K562 (cell line): ENCODE data around the gene EEF1A2. TPM values are rescaled to one million over a fixed set of nuclear protein-coding genes. Genes with fewer than 3 reads are reported as not detected.
A peak's percentile ranks its signal among the peaks of the same experiment; 100 is the strongest.

Experiments
- ATAC-seq: fragments of 200-7000 bp; cut with Tn5 transposase; 3 replicates; pipeline ENCODE4 v1.9.1; 2020; ENCODE audit warnings: moderate library complexity
- BruUV-seq: library from RNA; stranded (reverse); fragments of 400-500 nt; replicated peaks from 2 replicates; lab custom pipeline; 2021; lab: Mats Ljungman, UMichigan
- CTCF ChIA-PET: fragments of 300-600 bp; formaldehyde crosslinking; extraction: SDS; loops from one replicate; lab custom pipeline; 2021; ENCODE audit warnings: low intra/inter-chr PET ratio; lab: Yijun Ruan, JAX
- POLR2A ChIA-PET: fragments of 300-600, 350-650 bp; sonication (Branson Sonifier 250); formaldehyde crosslinking; extraction: SDS; loops from one replicate; lab custom pipeline; 2021; ENCODE audit warnings: antibody characterized with exemption, inconsistent platforms; lab: Yijun Ruan, JAX
- DNase-seq, 4 experiments: peaks; one replicate each; pipeline versions ENCODE4 v3.0.0 to v3.0.0-alpha.2; 2011 to 2018; ENCODE audit warnings: low spot score in 3 of 4, mixed read lengths in 3 of 4; ENCODE audit errors: extremely low read depth in 1 of 4
- FAIRE-seq: peaks from 2 replicates; lab custom pipeline; 2011; peaks lifted over from hg19 to GRCh38; lab: Jason Lieb, UNC
- H2AFZ ChIP-seq: 2 replicates; pipeline ENCODE4 v1.6.0; 2011; ENCODE audit warnings: low read depth, low read length, control low read depth, inconsistent platforms
- H3K27ac ChIP-seq: fragments of 200-600 bp; 3 replicates; pipeline ENCODE4 v1.8.0; 2011; ENCODE audit warnings: low read depth, mild to moderate bottlenecking, control low read depth, inconsistent platforms, low read length, moderate library complexity, mixed read lengths; ENCODE audit errors: extremely low read depth
- H3K27me3 ChIP-seq, 2 experiments: fragments of 300-600 bp in 1 of 2; 2 replicates in 1 of 2; 3 replicates in 1 of 2; pipeline versions ENCODE4 v1.6.0 to v1.8.0; 2011; ENCODE audit warnings: inconsistent platforms in 2 of 2, low read length in 2 of 2, mild to moderate bottlenecking in 1 of 2, mixed read lengths in 1 of 2, moderate library complexity in 1 of 2; ENCODE audit not compliant: control insufficient read depth in 2 of 2, insufficient read depth in 2 of 2
- H3K36me3 ChIP-seq: fragments of 300-600 bp; 3 replicates; pipeline ENCODE4 v1.8.0; 2011; ENCODE audit warnings: mild to moderate bottlenecking, low read length, inconsistent platforms; ENCODE audit not compliant: control insufficient read depth, insufficient read depth
- H3K4me1 ChIP-seq, 2 experiments: fragments of 200-600 bp in 1 of 2; replicated peaks in 1 of 2; 2 replicates in 1 of 2; 3 replicates in 1 of 2; pipeline versions ENCODE4 v1.5.1 to v1.8.0; 2011; ENCODE audit warnings: inconsistent platforms in 2 of 2, low read length in 2 of 2, mild to moderate bottlenecking in 1 of 2, mixed read lengths in 1 of 2, moderate library complexity in 1 of 2; ENCODE audit not compliant: control insufficient read depth in 2 of 2, insufficient read depth in 2 of 2
- H3K4me2 ChIP-seq: 2 replicates; pipeline ENCODE4 v1.6.1; 2011; ENCODE audit warnings: low read length, control low read depth, inconsistent platforms, mixed read lengths; ENCODE audit not compliant: insufficient read depth
- H3K4me3 ChIP-seq: fragments of 200-600 bp; sonication (generic), shearing (Covaris generic); 2 replicates; pipeline ENCODE4 v1.5.1; 2016; ENCODE audit warnings: control low read depth, inconsistent platforms
- H3K79me2 ChIP-seq: fragments of 200-600 bp; 3 replicates; pipeline ENCODE4 v1.8.0; 2011; ENCODE audit warnings: low read length, inconsistent platforms; ENCODE audit not compliant: control insufficient read depth, insufficient read depth
- H3K9ac ChIP-seq, 2 experiments: 2 replicates each; pipeline versions ENCODE4 v1.6.0 to v1.6.1; 2011; ENCODE audit warnings: low read depth in 2 of 2, low read length in 2 of 2, control low read depth in 1 of 2, inconsistent platforms in 1 of 2, mild to moderate bottlenecking in 1 of 2, mixed read lengths in 1 of 2; ENCODE audit not compliant: insufficient read depth in 1 of 2
- H3K9me1 ChIP-seq: one replicate; pipeline ENCODE4 v1.6.0; 2011; ENCODE audit warnings: inconsistent platforms, mild to moderate bottlenecking, low read length, moderate library complexity; ENCODE audit not compliant: control insufficient read depth, insufficient read depth
- H3K9me3 ChIP-seq: replicated peaks from 2 replicates; pipeline ENCODE4 v1.5.1; 2011; ENCODE audit warnings: low read depth, low read length, inconsistent platforms; ENCODE audit not compliant: control insufficient read depth, insufficient read depth
- H4K20me1 ChIP-seq: replicated peaks from 2 replicates; pipeline ENCODE4 v1.6.1; 2011; ENCODE audit warnings: low read length, inconsistent platforms, mixed read lengths; ENCODE audit not compliant: control insufficient read depth, insufficient read depth
- CTCF ChIP-seq, 3 experiments: IDR thresholded peaks in 2 of 3; conservative IDR thresholded peaks in 1 of 3; 2 replicates each; pipeline ENCODE4 v1.5.1; 2011 to 2012; ENCODE audit warnings: low read length in 3 of 3, mild to moderate bottlenecking in 3 of 3, control low read depth in 2 of 3, improper control_type of control experiment in 1 of 3, inconsistent platforms in 1 of 3, low read depth in 1 of 3, mixed read lengths in 1 of 3, moderate library complexity in 1 of 3; ENCODE audit not compliant: insufficient read depth in 2 of 3
- RAD21 ChIP-seq, 2 experiments: fragments of 250-450 bp in 1 of 2; fragments of 450-650 bp in 1 of 2; sonication (Bioruptor Pico) in 1 of 2; formaldehyde crosslinking in 1 of 2; IDR thresholded peaks in 1 of 2; conservative IDR thresholded peaks in 1 of 2; 2 replicates each; pipeline versions ENCODE4 v1.4.0 to v1.8.0; 2020 to 2022; ENCODE audit warnings: mild to moderate bottlenecking in 2 of 2, moderate library complexity in 1 of 2
- TFAP4 ChIP-seq: sonication (generic); formaldehyde crosslinking; IDR thresholded peaks from 2 replicates; pipeline ENCODE4 v1.8.0; 2022; ENCODE audit warnings: missing genetic modification reagents, mild to moderate bottlenecking, moderate library complexity, borderline replicate concordance
- ZNF778 ChIP-seq: fragments of 450-650 bp; formaldehyde crosslinking; IDR thresholded peaks from 2 replicates; pipeline ENCODE4 v1.4.0; 2020; ENCODE audit warnings: mild to moderate bottlenecking, moderate library complexity
- WGBS: fragments of 100-300 bp; shearing (Covaris generic); methylation state at CpG from one replicate; pipeline ENCODE4 v1.1.6; 2016; ENCODE audit warnings: low coverage, mixed read lengths; ENCODE audit not compliant: insufficient coverage; ENCODE audit errors: missing lambda C conversion rate; 5-methylcytosine and 5-hydroxymethylcytosine counted together
- in situ Hi-C: fragments of 300-500 bp; cut with MboI; formaldehyde crosslinking; loops from 4 replicates; pipeline ENCODE4 v1.15.0; 2018; ENCODE audit warnings: inconsistent platforms, mixed read lengths
- intact Hi-C: fragments of 100-400 bp; cut with micrococcal nuclease; formaldehyde crosslinking; loops from 2 replicates; pipeline ENCODE4 v1.14.2; 2022
- polyA plus RNA-seq, 8 experiments: library from polyadenylated mRNA; depleted of rRNA in 4 of 8; stranded (reverse) in 5 of 8; unstranded in 3 of 8; fragments of >200 nt; fragmentation: Nextera tagmentation in 2 of 8; fragmentation: Illumina TruSeq in 1 of 8; extraction: Ambion mirVana in 2 of 8; extraction: Trizol in 1 of 8; gene quantifications; 2 replicates each; pipeline versions ENCODE4 v1.2.1 to v1.2.3, GENCODE V29; 2011 to 2014; ENCODE audit warnings: inconsistent platforms in 1 of 8, missing spikeins in 1 of 8
- total RNA-seq, 7 experiments: library from RNA; depleted of rRNA in 6 of 7; stranded (reverse); fragments of >200 nt in 6 of 7; fragmentation: Illumina TruSeq in 2 of 7; extraction: Trizol in 2 of 7; gene quantifications; 2 replicates each; pipeline versions ENCODE4 v1.2.1 to v1.2.3, GENCODE V29; 2011 to 2021; ENCODE audit warnings: low replicate concordance in 1 of 7

The EEF1A2 gene
- total and polyA plus RNA-seq, 9 of the 15 experiments (the other 6 are each of a cell fraction or from before 2014, with no cell fraction given): 0.04 to 29.6 (median 11.5) TPM

GRCh38 chr20:63483834-63484233 lies 15.0 kb downstream of the EEF1A2 start:
- no peaks in the 10 kb centered on the region for H3K9me1 ChIP-seq
- 13% methylated on average over 8 of the region's 12 CpGs for WGBS
- in situ Hi-C loops (no loop called here), intact Hi-C loops (no loop called here)
- H2AFZ ChIP-seq: no peak overlapping the region
- 0 out of 2 replicates have a peak, but pooled peaks cover 16% of the 10 kb centered on the region for H4K20me1 ChIP-seq
- no peak overlapping the region for H3K4me2 ChIP-seq
- no peak overlapping the region for H3K9ac ChIP-seq
- H3K4me1 ChIP-seq: peaks cover 0 to 31% of the 10 kb centered on the region in 2 experiments; a peak in 2 of 5 replicates
- no TSS peak for BruUV-seq
- H3K27ac ChIP-seq: no peak overlapping the region
- H3K9me3 ChIP-seq: no peaks in the 10 kb centered on the region
- DNase-seq (peak in 1 of 4 experiments; percentile 26), ATAC-seq (peak; percentile 87), FAIRE-seq (no peak)
- no peak overlapping the region for H3K4me3 ChIP-seq
- TF ChIP-seq CTCF (IDR thresholded peaks at IDR 0.05 in 2 of 3, conservative IDR thresholded peaks at IDR 0.05 in 1 of 3; ENCODE audit: insufficient read depth in 2 of 3, low read depth in 1 of 3, low read length in 3 of 3) (peak; percentile 14 to 52 (median 32); a peak in 4 of 6 replicates), RAD21 (CRISPR knock-in tag; conservative IDR thresholded peaks at IDR 0.05 in 1 of 2, IDR thresholded peaks at IDR 0.05 in 1 of 2) (peak in 1 of 2 experiments; percentile 35; a peak in 1 of 4 replicates), ZNF778 (no peak), TFAP4 (CRISPR knock-in tag) (peak; percentile 42; the same call in 1 of the 2 replicates)
- ChIA-PET POLR2A (interaction anchor here (0.7 kb wide), 1 partner anchor 36 kb away, joined by 3 read pairs; no protein-coding TSS in a partner anchor), CTCF (interaction anchor here (0.6 kb wide), 1 partner anchor 161 kb away, joined by 3 read pairs; no protein-coding TSS in a partner anchor)
- peaks cover 16 to 46% of the 10 kb centered on the region in 2 experiments; a peak in 4 of 5 replicates for H3K27me3 ChIP-seq
- no peaks in the 10 kb centered on the region for H3K79me2 ChIP-seq
- H3K36me3 ChIP-seq: no peaks in the 10 kb centered on the region
